HEK293 (cell line): ENCODE data around the gene TTC7B.

Experiments used
- GLIS1 ChIP-seq: fragments of 450-650 bp; formaldehyde crosslinking; IDR thresholded peaks from 2 replicates; pipeline ENCODE4 v1.5.1; 2016; ENCODE audit warnings: missing biosample characterization, missing genetic modification characterization
- MZF1 ChIP-seq: fragments of 450-650 bp; formaldehyde crosslinking; IDR thresholded peaks from 2 replicates; pipeline ENCODE4 v1.5.1; 2017; ENCODE audit warnings: missing biosample characterization, missing genetic modification characterization, borderline replicate concordance
- SETDB1 ChIP-seq: IDR thresholded peaks from one replicate; pipeline ENCODE4 v1.6.1; 2017; ENCODE audit warnings: mild to moderate bottlenecking, low read length, moderate library complexity, mixed read lengths; ENCODE audit not compliant: insufficient read length
- SP2 ChIP-seq: fragments of 450-650 bp; formaldehyde crosslinking; IDR thresholded peaks from 2 replicates; pipeline ENCODE4 v1.5.1; 2016; ENCODE audit warnings: missing biosample characterization, missing genetic modification characterization
- TRIM28 ChIP-seq: IDR thresholded peaks from 2 replicates; pipeline ENCODE4 v1.6.1; 2011; ENCODE audit warnings: low read length, control low read depth, borderline replicate concordance
- ZNF174 ChIP-seq: fragments of 450-650 bp; formaldehyde crosslinking; IDR thresholded peaks from 2 replicates; pipeline ENCODE4 v1.5.0; 2017; ENCODE audit warnings: missing biosample characterization, mild to moderate bottlenecking, missing genetic modification characterization
- ZNF274 ChIP-seq, 2 experiments: fragments of 200-500 bp in 1 of 2; fragments of 450-650 bp in 1 of 2; sonication (Bioruptor generic) in 1 of 2; formaldehyde crosslinking in 1 of 2; IDR thresholded peaks; 2 replicates each; pipeline versions ENCODE4 v1.5.1 to v1.6.1; 2014 to 2016; ENCODE audit warnings: borderline replicate concordance in 1 of 2, inconsistent platforms in 1 of 2, low read length in 1 of 2, missing biosample characterization in 1 of 2, missing genetic modification characterization in 1 of 2
- ZNF585B ChIP-seq: fragments of 450-650 bp; formaldehyde crosslinking; IDR thresholded peaks from 2 replicates; pipeline ENCODE4 v1.5.1; 2016; ENCODE audit warnings: missing biosample characterization, missing genetic modification characterization
- ZNF600 ChIP-seq: fragments of 450-650 bp; formaldehyde crosslinking; IDR thresholded peaks from 2 replicates; pipeline ENCODE4 v1.5.1; 2016; ENCODE audit warnings: missing biosample characterization, missing genetic modification characterization
- ZNF776 ChIP-seq: fragments of 450-650 bp; formaldehyde crosslinking; IDR thresholded peaks from 2 replicates; pipeline ENCODE4 v1.5.0; 2017; ENCODE audit warnings: missing biosample characterization, missing genetic modification characterization, borderline replicate concordance
- TF ChIP-seq, protein P1 (sequence below): fragments of 450-650 bp; formaldehyde crosslinking; IDR thresholded peaks from 2 replicates; pipeline ENCODE4 v1.5.1; 2016; ENCODE audit warnings: missing biosample characterization, missing genetic modification characterization
- TF ChIP-seq, protein P2 (sequence below): fragments of 450-650 bp; formaldehyde crosslinking; IDR thresholded peaks from 2 replicates; pipeline ENCODE4 v1.5.1; 2016; ENCODE audit warnings: missing biosample characterization, missing genetic modification characterization
- TF ChIP-seq, protein P3 (sequence below): fragments of 450-650 bp; formaldehyde crosslinking; IDR thresholded peaks from 2 replicates; pipeline ENCODE4 v1.5.1; 2016; ENCODE audit warnings: missing biosample characterization, missing genetic modification characterization
- TF ChIP-seq, protein P4 (sequence below): fragments of 450-650 bp; formaldehyde crosslinking; IDR thresholded peaks from 2 replicates; pipeline ENCODE4 v1.5.1; 2016; ENCODE audit warnings: missing biosample characterization, missing genetic modification characterization

GRCh38 chr14:90756755-90757345 is 59.4 kb downstream of the TTC7B start:
- TF ChIP-seq ZNF274 (IDR thresholded peaks at IDR 0.05; ENCODE audit: low read length) (no peak), ZNF274 (tag by site-specific recombination; IDR thresholded peaks at IDR 0.05; ENCODE audit: borderline replicate concordance) (no peak), SP2 (no peak), GLIS1 (no peak), ZNF174 (tag by site-specific recombination) (no peak), SETDB1 (no peak), ZNF585B (no peak), MZF1 (no peak), ZNF776 (tag by site-specific recombination) (no peak), ZNF600 (tag by site-specific recombination) (no peak), TRIM28 (no peak)
- TF ChIP-seq, protein P1, sequence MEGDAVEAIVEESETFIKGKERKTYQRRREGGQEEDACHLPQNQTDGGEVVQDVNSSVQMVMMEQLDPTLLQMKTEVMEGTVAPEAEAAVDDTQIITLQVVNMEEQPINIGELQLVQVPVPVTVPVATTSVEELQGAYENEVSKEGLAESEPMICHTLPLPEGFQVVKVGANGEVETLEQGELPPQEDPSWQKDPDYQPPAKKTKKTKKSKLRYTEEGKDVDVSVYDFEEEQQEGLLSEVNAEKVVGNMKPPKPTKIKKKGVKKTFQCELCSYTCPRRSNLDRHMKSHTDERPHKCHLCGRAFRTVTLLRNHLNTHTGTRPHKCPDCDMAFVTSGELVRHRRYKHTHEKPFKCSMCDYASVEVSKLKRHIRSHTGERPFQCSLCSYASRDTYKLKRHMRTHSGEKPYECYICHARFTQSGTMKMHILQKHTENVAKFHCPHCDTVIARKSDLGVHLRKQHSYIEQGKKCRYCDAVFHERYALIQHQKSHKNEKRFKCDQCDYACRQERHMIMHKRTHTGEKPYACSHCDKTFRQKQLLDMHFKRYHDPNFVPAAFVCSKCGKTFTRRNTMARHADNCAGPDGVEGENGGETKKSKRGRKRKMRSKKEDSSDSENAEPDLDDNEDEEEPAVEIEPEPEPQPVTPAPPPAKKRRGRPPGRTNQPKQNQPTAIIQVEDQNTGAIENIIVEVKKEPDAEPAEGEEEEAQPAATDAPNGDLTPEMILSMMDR (tag by site-specific recombination) = no peak
- TF ChIP-seq, protein P2, sequence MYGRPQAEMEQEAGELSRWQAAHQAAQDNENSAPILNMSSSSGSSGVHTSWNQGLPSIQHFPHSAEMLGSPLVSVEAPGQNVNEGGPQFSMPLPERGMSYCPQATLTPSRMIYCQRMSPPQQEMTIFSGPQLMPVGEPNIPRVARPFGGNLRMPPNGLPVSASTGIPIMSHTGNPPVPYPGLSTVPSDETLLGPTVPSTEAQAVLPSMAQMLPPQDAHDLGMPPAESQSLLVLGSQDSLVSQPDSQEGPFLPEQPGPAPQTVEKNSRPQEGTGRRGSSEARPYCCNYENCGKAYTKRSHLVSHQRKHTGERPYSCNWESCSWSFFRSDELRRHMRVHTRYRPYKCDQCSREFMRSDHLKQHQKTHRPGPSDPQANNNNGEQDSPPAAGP = no peak
- TF ChIP-seq, protein P3, sequence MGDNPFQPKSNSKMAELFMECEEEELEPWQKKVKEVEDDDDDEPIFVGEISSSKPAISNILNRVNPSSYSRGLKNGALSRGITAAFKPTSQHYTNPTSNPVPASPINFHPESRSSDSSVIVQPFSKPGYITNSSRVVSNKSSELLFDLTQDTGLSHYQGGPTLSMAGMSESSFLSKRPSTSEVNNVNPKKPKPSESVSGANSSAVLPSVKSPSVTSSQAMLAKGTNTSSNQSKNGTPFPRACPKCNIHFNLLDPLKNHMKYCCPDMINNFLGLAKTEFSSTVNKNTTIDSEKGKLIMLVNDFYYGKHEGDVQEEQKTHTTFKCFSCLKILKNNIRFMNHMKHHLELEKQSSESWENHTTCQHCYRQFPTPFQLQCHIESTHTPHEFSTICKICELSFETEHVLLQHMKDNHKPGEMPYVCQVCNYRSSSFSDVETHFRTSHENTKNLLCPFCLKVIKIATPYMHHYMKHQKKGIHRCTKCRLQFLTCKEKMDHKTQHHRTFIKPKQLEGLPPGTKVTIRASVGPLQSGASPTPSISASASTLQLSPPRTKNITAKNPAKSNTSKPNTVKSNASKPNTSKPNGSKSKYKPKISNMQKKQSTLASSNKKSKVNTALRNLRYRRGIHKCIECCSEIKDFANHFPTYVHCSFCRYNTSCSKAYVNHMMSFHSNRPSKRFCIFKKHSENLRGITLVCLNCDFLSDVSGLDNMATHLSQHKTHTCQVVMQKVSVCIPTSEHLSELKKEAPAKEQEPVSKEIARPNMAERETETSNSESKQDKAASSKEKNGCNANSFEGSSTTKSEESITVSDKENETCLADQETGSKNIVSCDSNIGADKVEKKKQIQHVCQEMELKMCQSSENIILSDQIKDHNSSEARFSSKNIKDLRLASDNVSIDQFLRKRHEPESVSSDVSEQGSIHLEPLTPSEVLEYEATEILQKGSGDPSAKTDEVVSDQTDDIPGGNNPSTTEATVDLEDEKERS (tag by site-specific recombination) = no peak
- TF ChIP-seq, protein P4, sequence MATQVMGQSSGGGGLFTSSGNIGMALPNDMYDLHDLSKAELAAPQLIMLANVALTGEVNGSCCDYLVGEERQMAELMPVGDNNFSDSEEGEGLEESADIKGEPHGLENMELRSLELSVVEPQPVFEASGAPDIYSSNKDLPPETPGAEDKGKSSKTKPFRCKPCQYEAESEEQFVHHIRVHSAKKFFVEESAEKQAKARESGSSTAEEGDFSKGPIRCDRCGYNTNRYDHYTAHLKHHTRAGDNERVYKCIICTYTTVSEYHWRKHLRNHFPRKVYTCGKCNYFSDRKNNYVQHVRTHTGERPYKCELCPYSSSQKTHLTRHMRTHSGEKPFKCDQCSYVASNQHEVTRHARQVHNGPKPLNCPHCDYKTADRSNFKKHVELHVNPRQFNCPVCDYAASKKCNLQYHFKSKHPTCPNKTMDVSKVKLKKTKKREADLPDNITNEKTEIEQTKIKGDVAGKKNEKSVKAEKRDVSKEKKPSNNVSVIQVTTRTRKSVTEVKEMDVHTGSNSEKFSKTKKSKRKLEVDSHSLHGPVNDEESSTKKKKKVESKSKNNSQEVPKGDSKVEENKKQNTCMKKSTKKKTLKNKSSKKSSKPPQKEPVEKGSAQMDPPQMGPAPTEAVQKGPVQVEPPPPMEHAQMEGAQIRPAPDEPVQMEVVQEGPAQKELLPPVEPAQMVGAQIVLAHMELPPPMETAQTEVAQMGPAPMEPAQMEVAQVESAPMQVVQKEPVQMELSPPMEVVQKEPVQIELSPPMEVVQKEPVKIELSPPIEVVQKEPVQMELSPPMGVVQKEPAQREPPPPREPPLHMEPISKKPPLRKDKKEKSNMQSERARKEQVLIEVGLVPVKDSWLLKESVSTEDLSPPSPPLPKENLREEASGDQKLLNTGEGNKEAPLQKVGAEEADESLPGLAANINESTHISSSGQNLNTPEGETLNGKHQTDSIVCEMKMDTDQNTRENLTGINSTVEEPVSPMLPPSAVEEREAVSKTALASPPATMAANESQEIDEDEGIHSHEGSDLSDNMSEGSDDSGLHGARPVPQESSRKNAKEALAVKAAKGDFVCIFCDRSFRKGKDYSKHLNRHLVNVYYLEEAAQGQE (tag by site-specific recombination) = no peak
